Mononuclear cell (primary cell): ENCODE measurements around the gene NUP98. TPM values are rescaled to one million over a fixed set of nuclear protein-coding genes. Genes with fewer than 3 reads are reported as not detected.

Experiments used
- H3K27me3 ChIP-seq: 2 replicates; pipeline ENCODE4 v1.6.0; 2011; ENCODE audit warnings: low read length, control low read depth; ENCODE audit not compliant: insufficient read depth
- H3K4me1 ChIP-seq: 2 replicates; pipeline ENCODE4 v1.5.1; 2011; ENCODE audit warnings: mild to moderate bottlenecking, low read length, control low read depth; ENCODE audit not compliant: insufficient read depth
- H3K4me3 ChIP-seq: 2 replicates; pipeline ENCODE4 v1.5.1; 2011; ENCODE audit warnings: mild to moderate bottlenecking, low read length, moderate library complexity
- H3K9me3 ChIP-seq: 2 replicates; pipeline ENCODE4 v1.5.1; 2011; ENCODE audit warnings: low read depth, mild to moderate bottlenecking, control low read depth, low read length
- total RNA-seq: library from RNA; depleted of rRNA; stranded (reverse); fragments of >200 nt; gene quantifications from one replicate; pipeline ENCODE4 v1.2.3, GENCODE V29; 2012

Gene NUP98
- total RNA-seq, 1 donor, result 227 TPM

DNA sequence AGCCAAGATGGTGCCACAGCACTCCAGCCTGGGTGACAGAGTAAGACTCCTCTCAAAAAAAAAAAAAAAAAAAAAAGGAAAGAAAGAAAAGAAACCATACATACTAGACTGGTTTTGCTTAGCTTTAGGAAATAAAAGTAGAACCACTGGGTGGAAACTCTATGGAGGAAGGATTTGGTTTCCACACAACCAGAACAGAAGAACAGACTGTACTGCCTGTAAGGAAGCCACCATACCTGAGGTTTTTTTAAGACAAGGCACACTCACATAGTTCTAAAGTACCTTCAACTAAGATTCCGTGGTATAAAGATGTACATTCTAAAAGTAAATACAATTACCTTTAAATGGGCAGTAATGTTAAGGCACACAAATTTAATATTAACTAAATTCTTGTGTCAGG is 58.6 kb downstream of the NUP98 start:
- Histone ChIP-seq H3K27me3 (no peaks in the 10 kb centered on the region), H3K4me3 (no peak overlapping the region), H3K4me1 (no peaks in the 10 kb centered on the region), H3K9me3 (no peaks in the 10 kb centered on the region)

DNA sequence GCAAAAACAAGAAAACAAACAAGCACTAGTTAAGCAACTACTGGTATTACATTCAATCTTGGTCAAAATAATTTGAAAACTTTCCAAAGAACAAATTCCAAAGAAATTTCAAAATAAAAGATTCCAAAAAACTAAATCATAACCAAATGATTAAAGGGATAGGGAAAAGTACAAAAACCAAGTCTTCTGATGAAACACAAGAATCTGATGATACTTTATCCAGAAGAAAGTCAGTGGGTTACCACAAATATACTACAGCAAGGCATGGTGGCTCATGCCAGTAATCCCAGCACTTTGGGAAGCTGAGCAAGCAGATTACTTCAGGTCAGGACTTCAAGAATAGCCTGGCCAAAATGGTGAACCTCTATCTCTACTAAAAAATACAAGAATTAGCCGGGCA is 59.1 kb downstream of the NUP98 start:
- Histone ChIP-seq H3K4me1 (no peaks in the 10 kb centered on the region), H3K27me3 (no peaks in the 10 kb centered on the region), H3K4me3 (no peak overlapping the region), H3K9me3 (no peaks in the 10 kb centered on the region)

DNA sequence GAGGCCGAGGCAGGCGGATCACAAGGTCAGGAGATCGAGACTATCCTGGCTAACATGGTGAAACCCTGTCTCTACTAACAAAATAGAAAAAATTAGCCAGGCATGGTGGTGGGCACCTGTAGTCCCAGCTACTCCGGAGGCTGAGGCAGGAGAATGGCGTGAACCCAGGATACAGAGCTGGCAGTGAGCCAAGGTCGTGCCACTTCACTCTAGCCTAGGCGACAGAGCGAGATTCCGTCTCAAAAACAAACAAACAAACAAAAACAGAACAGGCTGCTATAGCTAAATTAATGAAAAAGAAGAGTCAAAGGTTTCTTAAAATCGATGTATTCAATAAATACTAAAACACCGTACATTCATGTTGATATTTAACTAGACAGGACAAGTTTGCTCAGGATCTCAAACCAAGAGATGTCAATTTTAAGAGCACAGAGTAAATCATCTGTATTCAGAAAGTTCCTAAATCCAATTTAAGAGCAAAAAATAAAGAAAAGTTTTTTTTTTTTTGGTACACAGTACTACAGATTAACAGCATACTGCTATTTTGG is 59.9 kb downstream of the NUP98 start:
- no peaks in the 10 kb centered on the region for H3K27me3 ChIP-seq
- H3K4me3 ChIP-seq, result no peak overlapping the region
- H3K9me3 ChIP-seq, result no peaks in the 10 kb centered on the region
- H3K4me1 ChIP-seq, result no peaks in the 10 kb centered on the region

- H3K4me1 ChIP-seq, result no peaks in the 10 kb centered on the region
- no peaks in the 10 kb centered on the region for H3K9me3 ChIP-seq
- no peak overlapping the region for H3K4me3 ChIP-seq
- no peaks in the 10 kb centered on the region for H3K27me3 ChIP-seq
These were observed 60.5 kb downstream of the NUP98 start for GRCh38 chr11:3736816-3737215.

DNA sequence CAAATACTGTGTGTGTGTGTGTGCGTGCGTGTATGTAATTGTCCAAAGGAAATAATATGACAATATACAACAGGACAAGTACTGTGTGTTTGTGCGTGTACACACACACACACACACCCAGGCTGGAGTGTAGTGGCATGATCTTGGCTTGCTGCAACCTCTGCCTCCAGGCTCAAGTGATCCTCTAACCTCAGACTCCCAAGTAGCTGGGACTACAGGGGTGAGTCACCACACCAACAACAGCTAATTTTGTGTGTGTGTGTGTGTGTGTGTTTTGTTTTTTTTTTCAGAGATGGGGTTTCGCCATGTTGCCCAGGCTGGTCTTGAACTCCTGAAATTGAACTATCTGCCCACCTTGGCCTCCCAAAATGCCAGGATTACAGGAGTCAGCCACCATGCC is 61.5 kb downstream of the NUP98 start:
- H3K27me3 ChIP-seq, result no peaks in the 10 kb centered on the region
- H3K4me1 ChIP-seq, result no peaks in the 10 kb centered on the region
- no peaks in the 10 kb centered on the region for H3K9me3 ChIP-seq
- no peak overlapping the region for H3K4me3 ChIP-seq

DNA sequence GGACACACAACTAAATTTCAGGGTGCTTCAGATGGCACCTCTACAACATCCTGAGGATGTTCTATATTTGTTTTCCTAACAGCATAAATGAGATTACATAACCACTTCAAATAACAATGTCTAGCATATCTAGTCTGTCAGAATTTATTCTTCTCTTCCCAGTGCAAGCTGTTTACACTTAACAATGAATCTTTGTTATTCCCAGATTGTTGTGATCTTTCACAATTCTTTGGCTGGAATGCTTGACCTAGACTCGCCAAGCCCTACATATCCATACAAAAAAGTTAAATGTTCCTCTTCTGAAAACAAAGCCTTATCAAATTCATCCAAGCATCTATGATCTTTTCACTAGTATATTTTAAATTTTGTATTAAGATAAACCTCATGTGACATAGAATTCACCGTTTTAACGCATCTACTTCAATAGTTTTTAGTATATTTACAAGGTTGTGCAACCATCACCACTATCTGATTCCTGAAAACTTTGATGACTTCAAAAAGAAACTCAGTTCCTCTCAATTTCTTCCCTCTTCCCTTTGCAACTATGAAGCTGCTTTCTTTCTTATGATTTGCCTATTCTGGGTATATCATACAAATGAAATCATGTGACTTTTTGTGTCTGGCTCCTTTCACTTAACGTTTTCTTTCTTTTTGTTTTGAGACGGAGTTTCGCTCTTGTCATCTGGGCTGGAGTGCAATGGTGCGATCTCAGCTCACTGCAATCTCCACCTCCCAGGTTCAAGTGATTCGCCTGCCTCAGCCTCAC is 64.5 kb downstream of the NUP98 start:
- H3K4me3 ChIP-seq, result no peak overlapping the region
- H3K9me3 ChIP-seq, result no peaks in the 10 kb centered on the region
- no peaks in the 10 kb centered on the region for H3K27me3 ChIP-seq
- H3K4me1 ChIP-seq, result no peaks in the 10 kb centered on the region

DNA sequence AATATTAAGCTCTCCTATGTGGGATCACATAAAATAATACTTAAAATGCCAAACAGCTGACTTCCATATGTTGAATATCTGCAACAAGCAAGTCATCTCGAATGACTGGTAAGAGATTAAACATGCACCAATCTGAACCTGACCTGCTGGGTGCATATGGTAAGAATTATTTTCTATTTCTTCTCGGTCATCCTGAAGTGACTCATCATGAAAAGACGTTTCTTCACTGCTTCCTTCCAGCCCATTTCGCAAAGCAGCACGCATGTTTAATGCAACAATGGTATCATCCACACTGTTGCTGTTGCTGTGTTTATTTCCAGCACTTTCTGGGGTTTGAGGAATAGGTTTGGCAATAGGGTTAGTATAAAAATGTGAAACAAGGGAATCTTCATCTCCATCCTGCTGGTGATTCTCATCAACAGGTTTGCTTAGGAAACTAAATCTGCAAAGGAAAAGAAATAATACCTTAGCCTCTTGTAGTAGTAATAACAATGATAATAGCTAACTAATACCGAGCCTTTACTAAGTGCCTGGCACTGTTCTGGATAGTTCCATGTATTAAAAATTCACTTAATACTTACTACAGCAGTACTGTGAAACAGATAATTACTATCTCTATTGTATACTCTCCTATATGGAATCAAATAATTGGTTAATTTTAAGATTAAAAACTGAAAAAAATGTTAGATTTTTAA is 74.2 kb downstream of the NUP98 start:
- no peaks in the 10 kb centered on the region for H3K9me3 ChIP-seq
- no peaks in the 10 kb centered on the region for H3K27me3 ChIP-seq
- peaks cover 15% of the 10 kb centered on the region for H3K4me1 ChIP-seq
- H3K4me3 ChIP-seq, result no peak overlapping the region

DNA sequence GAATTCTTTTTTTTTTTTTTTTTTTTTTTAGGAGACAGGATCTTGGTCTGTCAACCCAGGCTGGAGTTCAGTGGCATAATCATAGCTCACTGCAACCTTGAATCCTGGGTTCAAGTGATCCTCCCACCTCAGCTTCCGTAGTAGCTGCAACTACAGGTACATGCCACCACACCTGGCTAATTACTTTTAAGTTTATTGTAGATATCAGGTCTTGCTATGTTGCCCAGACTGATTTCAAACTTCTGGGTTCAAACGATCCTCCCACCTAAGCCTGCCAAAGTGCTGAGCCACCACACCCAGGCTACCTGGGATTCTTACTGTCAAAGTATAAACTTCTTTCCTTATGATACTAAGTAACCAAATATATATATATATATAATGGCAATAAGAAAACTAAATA is 75.3 kb downstream of the NUP98 start:
- Histone ChIP-seq H3K9me3 (no peaks in the 10 kb centered on the region), H3K4me3 (no peak overlapping the region), H3K27me3 (no peaks in the 10 kb centered on the region), H3K4me1 (peaks cover 13% of the 10 kb centered on the region)

GRCh38 chr11:3720997-3721396 is 76.4 kb downstream of the NUP98 start:
- Histone ChIP-seq H3K27me3 (no peaks in the 10 kb centered on the region), H3K4me3 (no peak overlapping the region), H3K4me1 (peaks cover 10% of the 10 kb centered on the region), H3K9me3 (no peaks in the 10 kb centered on the region)

GRCh38 chr11:3712274-3712673 is 85.1 kb downstream of the NUP98 start:
- no peaks in the 10 kb centered on the region for H3K9me3 ChIP-seq
- H3K27me3 ChIP-seq, result no peaks in the 10 kb centered on the region
- no peaks in the 10 kb centered on the region for H3K4me1 ChIP-seq
- H3K4me3 ChIP-seq, result no peak overlapping the region

DNA sequence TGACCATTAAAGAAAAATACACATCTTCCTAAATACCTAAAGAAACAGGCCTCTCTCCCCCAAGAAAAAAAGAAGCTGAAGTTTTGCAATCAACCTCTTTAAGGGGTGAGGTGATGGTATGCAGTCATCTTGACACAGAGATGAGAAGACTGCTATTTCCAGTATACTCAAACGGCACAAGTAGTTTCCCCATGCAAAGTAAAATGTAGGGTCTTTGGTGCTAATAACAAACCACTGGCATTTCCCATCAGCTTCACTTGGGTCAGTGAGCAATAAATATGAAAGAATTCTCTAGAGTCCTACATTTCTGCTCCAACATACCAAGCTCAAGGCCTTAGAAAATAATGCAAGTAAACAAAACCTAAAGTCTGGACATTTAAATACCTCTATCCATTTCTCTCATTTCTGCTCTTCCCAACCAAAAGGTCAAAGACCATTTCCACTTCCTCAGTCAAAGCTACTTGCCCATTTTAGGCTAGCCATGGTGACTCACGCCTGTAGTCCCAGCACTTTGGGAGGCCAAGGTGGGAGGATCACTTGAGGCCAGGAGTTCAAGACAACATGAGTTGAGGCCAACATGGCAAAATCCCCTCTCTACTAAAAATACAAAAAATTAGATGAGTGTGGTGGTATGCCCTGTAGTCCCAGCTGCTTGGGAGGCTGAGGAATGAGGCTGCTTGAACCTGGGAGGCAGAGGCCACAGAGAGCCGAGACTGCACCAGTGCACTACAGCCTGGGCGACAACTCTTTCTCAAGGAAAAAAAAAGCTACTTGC is 86.7 kb downstream of the NUP98 start:
- Histone ChIP-seq H3K4me1 (no peaks in the 10 kb centered on the region), H3K9me3 (no peaks in the 10 kb centered on the region), H3K27me3 (no peaks in the 10 kb centered on the region), H3K4me3 (no peak overlapping the region)

DNA sequence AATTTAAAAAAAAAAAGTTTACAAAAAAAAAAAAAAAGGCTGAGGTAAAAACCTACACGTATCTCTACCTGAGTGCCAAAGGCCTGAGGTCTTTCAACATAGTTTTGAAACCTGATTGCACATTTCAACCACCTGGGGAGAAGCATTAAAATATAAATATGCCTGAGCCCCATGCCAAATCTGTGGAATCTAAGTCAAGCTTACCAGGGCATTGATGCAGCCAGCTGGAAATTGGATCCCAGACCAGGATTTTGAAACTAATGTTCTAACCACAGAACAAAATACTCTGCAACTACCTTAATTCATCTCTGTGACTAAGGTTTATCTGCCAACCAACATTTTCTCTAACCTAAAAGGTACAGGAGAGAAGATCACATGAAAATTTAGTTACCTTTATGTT is 87.4 kb downstream of the NUP98 start:
- Histone ChIP-seq H3K4me3 (no peak overlapping the region), H3K27me3 (no peaks in the 10 kb centered on the region), H3K9me3 (no peaks in the 10 kb centered on the region), H3K4me1 (no peaks in the 10 kb centered on the region)

GRCh38 chr11:3707176-3707575 is 90.2 kb downstream of the NUP98 start:
- no peak overlapping the region for H3K4me3 ChIP-seq
- H3K4me1 ChIP-seq, result no peaks in the 10 kb centered on the region
- H3K9me3 ChIP-seq, result no peaks in the 10 kb centered on the region
- H3K27me3 ChIP-seq, result no peaks in the 10 kb centered on the region

GRCh38 chr11:3703383-3703782 is 94.0 kb downstream of the NUP98 start:
- no peaks in the 10 kb centered on the region for H3K9me3 ChIP-seq
- H3K4me3 ChIP-seq, result no peak overlapping the region
- no peaks in the 10 kb centered on the region for H3K4me1 ChIP-seq
- H3K27me3 ChIP-seq, result no peaks in the 10 kb centered on the region

- Histone ChIP-seq H3K4me1 (no peaks in the 10 kb centered on the region), H3K9me3 (no peaks in the 10 kb centered on the region), H3K4me3 (no peak overlapping the region), H3K27me3 (no peaks in the 10 kb centered on the region)
These were observed 96.4 kb downstream of the NUP98 start for GRCh38 chr11:3700910-3701309.
